HG03342 (cell line): ENCODE results near the gene ATP6V0E1.
"Not testable (repeated sequence)": the region's sequence is repeated elsewhere in the genome, so short reads cannot be mapped to it uniquely, and the experiment has no call there.

Experiments
- ATAC-seq: cut with Tn5 transposase; IDR thresholded peaks from one replicate; pipeline ENCODE4 v1.9.1; 2021; ENCODE audit warnings: mild to moderate bottlenecking, moderate library complexity; ENCODE audit not compliant: unreplicated experiment

Gene ATP6V0E1

GRCh38 chr5:173069671-173070070, 86.1 kb downstream of the ATP6V0E1 start:
- ATAC-seq: no peak

DNA sequence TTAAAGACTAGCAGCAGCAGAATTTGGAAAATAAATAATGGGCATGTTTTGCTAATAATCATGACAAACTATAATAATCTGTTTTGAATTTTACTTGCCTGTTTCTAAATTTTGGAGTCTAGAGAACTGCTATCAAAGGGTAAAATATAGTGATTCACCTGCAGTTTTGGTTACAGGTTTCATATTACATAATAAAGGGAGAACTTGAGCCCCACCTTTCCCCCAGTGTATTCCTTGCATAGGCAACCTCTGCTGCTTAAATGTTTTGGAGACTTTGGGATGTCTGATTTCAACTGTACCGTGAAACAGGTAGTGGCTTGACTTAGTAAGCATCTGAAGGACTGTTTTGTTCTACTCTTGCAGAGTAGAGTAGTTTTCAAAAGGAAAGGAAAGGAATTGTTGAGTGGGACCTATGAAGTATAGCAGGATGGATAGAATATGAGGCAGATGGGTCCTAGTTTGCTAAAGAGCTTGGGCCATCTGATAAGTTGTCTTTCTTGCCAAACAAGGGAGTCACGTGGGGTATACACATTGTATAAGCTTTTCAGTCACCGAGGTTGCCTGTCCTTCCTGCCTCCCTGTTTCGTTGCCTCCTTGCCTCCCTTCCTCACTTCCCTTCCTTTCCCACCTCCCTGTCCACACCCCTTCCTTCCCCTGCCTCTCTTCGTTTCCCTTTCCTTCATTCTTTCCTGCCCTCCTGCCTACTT, 91.7 kb downstream of the ATP6V0E1 start:
- ATAC-seq: no peak

DNA sequence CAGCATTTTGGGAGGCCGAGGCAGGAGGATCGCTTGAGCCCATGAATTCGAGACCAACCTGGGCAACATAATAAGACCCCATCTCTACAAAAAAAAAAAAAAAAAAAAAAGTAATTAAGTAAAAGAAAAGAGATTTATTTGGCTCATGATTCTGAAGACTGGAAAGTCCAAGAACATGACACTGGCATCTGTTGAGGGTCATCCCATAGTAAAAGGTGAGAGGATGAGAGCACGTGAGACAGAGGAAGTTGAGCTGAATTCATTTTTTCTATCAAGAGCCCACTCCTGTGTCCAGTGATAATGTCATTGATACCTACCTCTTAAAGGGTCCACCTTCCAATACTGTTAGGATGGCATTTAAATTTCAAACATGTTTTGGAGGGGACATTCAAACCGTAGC, 92.4 kb downstream of the ATP6V0E1 start:
- no peak for ATAC-seq

GRCh38 chr5:173076471-173076870, 92.9 kb downstream of the ATP6V0E1 start:
- ATAC-seq: not testable (repeated sequence)

GRCh38 chr5:173078878-173079277, 95.3 kb downstream of the ATP6V0E1 start:
- ATAC-seq: no peak
